ENCODE data around the gene POLN. TPM values are rescaled to one million over a fixed set of nuclear protein-coding genes. Genes with fewer than 3 reads are reported as not detected.

Gene POLN
- total RNA-seq, 1 experiment from 2014 or later: 0.50 TPM

Small RNA genes lying within 50 kb of the gene (small RNA-seq; reads per million reads assigned to genes)
- 0 reads per million in 2 experiments for gene COX6B1P5

Other genes starting within 250 kb of the POLN start
- gene NELFA, start 233.1 kb downstream of the POLN start, total RNA-seq (2014; rRNA removed; shearing (Covaris generic)): 19.4 and 25.3 TPM in 2 replicates
- 7.1 and 7.7 TPM in 2 replicates for gene NAT8L, start 182.8 kb downstream of the POLN start, total RNA-seq (2014; rRNA removed; shearing (Covaris generic))
- 11.9 and 12.3 TPM in 2 replicates for gene HAUS3, start within 50 bp of the POLN start, total RNA-seq (2014; rRNA removed; shearing (Covaris generic))
- 8.6 and 12.8 TPM in 2 replicates for gene MXD4, start 20.0 kb upstream of the POLN start, total RNA-seq (2014; rRNA removed; shearing (Covaris generic))
- 7.1 and 10.0 TPM in 2 replicates for gene ZFYVE28, start 176.5 kb upstream of the POLN start, total RNA-seq (2014; rRNA removed; shearing (Covaris generic))
- not detected in 2 replicates for gene CFAP99, start 176.8 kb upstream of the POLN start, total RNA-seq (2014; rRNA removed; shearing (Covaris generic))
- gene RNF4, start 227.0 kb upstream of the POLN start, total RNA-seq (2014; rRNA removed; shearing (Covaris generic)): 53.3 and 61.6 TPM in 2 replicates